HG03159 (cell line): Measurements from ENCODE around the gene PIP4K2C.
"Not testable (repeated sequence)": the region's sequence is repeated elsewhere in the genome, so short reads cannot be mapped to it uniquely, and the experiment has no call there.

Source experiments
- ATAC-seq: cut with Tn5 transposase; IDR thresholded peaks from one replicate; pipeline ENCODE4 v1.9.1; 2021; ENCODE audit warnings: mild to moderate bottlenecking, moderate library complexity; ENCODE audit not compliant: unreplicated experiment

Gene PIP4K2C

DNA sequence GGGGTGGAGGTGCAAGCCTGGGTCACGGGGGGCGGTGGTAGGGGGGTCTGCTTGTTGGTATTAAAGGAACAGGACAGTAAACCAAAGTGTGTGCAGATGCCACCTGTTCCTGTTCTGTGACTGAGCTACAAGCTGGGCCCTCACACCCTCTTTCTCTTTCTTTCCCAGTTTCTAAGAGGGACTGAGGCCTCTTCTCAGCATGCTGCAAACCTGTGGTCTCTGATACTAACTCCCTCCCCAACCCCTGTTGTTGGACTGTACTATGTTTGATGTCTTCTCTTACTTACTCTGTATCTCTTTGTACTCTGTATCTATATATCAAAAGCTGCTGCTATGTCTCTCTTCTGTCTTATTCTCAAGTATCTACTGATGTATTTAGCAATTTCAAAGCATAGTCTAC is 6.9 kb upstream of the PIP4K2C start:
- ATAC-seq, result no peak

DNA sequence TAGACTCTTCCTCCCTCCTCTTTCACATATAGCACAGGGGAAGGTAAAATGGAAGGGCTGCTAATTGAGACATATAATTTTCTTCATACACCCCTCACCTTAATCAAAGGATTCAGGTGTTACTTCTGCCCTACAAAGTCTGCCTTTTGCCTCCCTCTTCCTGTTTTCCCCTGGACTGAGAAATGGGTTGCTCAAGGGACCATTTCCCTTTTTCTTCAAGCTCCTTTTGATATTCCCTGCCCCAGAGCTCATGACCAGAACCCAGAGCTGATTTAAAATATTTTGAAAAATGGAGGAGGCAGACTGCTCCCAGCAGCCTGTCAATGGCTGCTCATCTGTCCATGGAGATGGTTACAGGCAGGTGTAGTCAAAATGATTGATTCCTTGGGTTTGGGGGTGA is 6.3 kb upstream of the PIP4K2C start:
- ATAC-seq, result no peak

DNA sequence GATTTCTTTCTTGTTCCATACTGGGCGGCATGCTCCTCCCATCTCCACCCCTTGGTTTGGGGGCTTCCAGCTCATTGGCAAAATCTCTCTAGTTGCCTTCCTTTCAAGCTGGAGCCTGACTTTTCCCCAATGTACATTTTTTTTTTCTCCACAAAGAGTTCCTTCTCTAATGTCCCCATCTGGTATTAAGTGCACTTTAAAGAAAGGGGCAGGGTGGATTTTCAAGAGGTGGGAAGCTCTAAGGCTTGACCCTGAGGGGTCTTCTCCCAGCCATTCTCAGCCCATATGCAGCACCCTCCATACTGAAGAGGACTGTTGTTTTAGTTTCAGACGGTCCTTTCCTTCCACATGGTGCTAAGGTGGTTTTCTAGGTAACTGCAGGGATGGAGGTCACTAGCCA is 5.8 kb upstream of the PIP4K2C start:
- ATAC-seq, result no peak

DNA sequence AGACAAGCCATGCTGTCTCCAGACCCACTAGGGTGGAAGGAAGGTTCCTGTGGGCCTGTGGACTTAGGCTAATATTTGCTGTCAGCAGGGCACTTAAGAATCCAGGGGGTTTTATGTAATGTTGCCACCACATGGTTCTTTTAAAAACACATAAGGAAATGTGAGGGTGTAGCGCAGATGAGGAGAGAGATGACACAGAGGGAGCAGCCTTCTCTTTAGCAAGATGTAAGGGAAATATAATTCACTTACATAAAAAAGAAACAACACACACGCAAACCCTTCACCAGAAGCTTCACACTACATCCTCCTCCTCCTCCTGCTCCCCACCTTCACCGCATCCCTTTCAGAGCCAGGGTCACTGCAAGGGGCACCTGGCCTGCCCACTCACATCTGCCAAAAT is 4.9 kb upstream of the PIP4K2C start:
- no peak for ATAC-seq

DNA sequence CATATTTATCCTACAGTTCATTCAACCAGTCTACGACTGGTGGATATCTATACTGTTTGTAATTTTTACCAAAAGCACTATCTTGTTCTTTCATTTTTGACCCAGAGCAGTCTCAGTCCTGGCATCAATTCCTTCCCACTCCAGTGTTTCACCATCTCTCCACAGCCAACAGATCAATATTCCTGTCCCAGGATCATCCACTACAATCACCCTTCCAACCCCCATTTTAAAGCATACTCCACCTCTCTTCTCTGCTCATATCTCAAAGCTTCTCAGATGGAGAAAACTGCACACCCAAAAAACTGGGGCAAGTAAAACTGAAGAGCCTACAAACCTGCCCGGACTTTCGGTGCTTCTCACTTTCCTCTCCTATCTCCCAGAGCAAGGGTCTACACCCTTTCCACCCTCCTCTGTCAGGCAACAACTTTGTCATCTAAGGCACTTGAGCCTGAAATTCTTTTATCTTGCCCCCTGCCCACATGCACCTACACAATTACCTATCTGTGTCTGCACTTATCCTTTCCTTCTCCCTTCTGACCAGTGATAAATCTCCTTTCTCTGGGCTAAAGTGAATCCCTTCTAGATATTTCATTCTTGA is 4.1 kb upstream of the PIP4K2C start:
- no peak for ATAC-seq

DNA sequence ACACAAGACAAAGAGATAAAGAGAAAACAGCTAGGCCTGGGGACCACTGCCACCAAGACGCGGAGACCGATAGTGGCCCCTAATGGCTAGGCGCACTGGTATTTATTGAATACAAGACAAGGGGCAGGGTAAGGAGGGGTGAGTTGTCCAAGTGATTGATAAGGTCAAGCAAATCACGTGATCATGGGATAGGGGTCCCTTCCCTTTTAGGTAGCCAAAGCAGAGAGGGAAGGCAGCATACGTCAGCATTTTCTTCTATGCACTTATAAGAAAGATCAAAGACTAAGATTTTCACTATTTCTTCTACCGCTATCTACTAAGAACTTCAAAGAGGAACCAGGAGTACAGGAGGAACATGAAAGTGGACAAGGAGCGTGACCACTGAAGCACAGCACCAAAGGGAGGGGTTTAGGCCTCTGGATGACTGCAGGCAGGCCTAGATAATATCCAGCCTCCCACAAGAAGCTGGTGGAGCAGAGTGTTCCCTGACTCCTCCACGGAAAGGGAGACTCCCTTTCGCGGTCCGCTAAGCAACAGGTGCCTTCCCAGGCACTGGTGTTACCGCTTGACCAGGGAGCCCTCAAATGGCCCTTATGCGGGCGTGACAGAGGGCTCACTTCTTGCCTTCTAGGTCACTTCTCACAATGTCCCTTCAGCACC is 1.9 kb upstream of the PIP4K2C start:
- ATAC-seq, result not testable (repeated sequence)

DNA sequence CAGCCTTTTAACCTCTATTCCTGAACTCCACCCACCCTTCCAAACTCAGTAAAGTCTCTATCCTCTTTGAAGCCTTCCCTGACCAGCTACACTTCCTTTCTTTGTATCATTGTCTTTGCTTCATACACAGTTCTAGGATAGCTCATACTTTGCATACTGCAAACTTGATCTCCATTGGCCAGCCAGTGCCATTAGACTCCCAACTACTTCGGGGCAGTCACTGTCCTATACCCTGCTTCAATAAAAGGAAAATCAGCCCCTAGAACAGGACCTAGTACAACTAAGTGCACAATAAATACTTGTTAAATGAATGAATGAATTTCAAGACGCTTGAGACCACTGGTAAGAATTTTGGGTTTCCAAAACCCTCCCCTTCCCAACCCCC is 521 bp upstream of the PIP4K2C start:
- no peak for ATAC-seq

DNA sequence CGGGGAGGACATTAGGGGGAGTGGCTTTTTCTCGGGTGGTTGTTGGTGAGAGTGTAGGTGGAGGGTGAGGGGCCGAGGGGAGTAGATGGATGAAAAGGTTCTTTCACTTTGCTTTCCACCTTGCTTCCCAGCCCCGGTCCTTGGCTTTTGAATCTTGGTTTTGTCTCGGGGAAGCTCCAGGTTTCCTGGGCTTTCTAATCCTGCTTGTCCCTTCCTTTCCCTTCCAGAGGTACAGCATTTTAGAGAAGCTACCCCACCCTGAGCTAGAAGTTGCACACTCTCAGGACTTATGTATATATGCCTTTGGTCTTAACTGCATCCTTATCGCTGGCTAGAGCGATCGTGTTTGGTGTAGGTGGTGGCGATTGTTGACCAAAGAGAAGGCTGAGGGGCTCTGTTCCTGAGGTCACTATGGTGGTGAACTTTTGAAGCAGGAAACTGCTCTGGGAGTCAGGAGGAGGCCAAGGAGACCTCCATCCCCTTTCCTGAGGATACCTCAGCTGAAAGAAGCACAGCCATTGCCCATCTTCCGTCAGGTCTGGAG is 862 bp downstream of the PIP4K2C start:
- peak; percentile 8 for ATAC-seq

DNA sequence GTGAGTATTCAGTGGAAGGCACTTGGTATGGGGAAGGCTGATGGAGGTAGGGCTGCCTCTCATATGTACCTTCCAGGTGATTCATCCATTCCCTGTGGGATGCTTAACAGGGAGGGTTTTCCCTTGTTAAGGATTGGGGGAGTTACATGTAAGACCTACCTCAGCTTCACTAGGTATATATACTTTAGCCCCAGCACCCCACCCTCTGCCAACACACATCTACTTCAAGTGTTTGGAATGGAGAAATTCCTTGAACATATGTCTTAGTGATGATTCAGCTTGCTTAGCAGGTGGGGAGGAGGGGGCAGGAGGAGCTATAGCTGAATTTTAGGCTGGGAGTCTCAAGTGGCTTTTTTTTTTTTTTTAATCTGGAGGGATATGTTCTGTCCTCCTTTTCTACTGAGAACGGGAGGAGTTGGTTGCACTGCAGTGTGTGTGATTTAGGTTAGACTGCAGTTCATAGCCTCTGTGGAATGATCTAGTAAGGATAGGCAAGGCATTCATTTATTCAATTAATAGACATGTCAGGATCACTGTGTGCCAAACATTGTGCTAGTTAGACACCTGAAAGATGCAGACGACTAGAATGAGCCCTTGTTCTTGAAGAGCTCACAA is 1.7 kb downstream of the PIP4K2C start:
- no peak for ATAC-seq

DNA sequence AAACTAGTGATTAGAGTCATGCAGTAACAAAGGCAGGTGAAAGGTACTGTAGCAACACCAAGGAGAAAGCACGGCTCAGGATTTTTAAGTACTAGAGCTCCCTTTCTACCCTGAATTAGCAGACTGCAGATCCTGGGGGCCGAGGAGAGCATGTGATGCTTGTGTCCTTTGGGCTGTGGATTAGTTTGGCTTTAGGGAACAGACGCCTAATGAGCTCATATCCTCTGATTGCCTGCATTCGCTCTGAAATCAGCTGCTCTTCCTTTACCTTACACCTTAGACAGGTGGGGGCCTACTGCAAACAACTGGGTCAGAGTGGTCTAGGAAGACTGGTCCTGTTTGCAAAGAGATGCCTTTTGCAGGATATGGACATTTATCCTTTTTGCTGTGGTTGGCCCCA is 2.2 kb downstream of the PIP4K2C start:
- no peak for ATAC-seq

DNA sequence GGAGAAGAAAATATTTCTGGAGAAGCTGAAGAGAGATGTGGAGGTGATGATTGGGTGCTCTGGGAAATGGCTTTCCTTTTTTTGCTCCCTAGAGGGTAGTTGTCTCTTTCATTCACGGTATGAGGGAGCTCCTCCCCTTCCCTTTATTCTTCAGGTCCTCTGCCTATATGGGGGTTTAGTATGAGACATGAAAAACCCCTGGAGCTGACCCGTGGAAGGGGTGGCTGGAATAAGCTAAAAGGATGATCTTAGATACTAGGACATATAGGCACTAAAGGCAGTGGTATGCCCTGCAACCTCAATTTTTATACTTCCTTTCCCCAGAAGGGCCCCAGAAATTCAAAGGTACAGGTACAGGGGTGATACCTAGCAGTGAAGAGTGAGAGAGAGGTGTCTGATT is 9.4 kb downstream of the PIP4K2C start:
- ATAC-seq, result no peak

DNA sequence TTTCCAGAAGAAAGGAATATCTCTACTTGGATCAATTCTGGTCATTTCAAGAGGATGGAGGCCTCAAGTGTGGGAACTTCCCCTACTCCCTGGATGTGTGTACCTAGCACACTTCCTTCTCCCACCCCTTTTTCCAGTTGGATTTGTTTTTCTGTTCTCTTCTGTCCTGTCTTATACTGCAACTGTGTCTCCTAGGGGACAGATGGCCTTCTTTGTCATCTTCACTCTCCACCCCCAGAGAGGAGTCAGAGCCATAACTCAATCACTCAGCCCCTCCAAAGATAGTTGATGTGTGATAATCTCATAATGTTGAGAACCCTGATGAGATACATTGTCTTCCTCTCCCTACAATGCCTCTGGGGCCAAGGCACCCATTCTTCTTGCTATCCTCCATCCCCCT is 11.6 kb downstream of the PIP4K2C start:
- no peak for ATAC-seq

DNA sequence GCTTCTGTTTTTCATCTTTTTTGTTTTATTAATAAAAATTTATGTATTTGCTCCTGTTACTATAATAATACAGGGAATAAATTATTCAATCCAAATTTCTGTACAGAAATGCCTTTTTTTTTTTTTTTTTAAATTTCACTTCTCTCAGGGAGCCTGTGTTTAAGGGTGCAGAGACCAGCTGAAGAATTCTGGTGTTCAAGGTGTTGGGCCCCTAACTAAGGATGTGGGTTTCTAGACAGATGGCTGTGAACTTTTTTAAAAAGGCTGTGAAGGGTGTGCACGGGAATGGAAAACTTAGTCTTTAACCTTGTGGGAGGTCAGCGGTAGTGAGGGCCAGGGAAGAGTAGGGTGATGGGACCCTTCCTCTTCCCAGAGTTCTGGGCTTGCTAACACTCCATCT is 12.3 kb downstream of the PIP4K2C start:
- no peak for ATAC-seq

DNA sequence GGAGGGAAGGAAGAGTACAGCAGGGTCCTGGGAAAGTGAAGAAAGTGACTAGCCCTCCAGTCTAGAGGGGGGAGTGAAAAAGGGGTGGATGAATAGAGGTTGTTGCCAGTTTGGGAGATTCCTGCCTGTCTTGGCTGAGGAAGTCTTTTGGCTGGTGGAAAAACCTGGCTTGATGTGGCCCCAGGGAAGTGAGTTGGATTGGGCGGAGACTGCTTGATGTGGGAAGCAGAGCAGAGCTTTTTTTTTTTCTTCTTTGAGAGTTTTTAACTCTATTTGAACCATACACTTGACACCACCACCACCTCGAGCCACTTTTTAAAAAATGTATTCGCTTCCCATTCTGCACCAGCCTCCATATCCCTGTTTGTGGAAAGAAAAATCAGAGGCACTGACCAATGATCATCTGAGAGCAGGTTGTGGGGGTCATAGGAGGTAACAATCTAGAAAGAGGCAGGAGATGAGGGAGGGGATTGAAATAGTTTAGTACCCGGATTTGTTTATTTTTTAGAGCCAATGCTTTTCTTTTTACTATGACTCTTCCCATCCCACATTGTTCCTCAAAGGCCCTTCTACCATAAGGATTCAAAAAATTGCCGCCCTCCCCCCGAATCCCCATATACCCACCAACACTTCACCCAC is 12.9 kb downstream of the PIP4K2C start:
- ATAC-seq, result no peak

DNA sequence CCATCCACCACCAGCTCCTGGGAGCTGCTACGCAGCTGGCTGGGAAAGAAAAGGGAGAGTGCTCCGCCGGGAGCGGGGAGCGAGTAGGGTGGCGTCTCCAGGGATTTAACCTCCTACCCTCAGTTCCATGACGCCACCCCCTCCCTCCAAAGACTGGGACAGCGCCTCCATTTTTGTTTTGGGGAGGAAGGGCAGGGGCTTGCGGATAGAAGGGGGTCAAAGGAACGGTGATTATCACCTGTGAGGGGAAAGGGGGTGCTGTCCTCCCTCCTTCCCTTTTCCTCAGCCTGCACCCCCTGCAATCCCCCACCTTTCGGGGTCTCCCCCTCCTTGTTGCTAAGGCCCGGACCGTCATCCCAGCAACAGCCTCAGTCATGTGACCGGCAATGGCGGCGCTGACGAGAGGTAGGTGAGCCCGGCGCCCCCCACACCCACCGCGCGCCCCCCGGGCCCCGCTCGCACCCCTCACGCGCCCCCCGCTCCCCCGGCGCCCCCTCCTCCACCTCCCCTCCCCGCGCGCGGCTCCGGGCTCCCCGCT is 13.5 kb downstream of the PIP4K2C start, which contains the start of gene DTX3:
TSS of gene DTX3 (plus strand) at position 371 of the 538 bp plus-strand sequence. CDS start 1,694 bp downstream, outside the sequence.
- ATAC-seq, result no peak

DNA sequence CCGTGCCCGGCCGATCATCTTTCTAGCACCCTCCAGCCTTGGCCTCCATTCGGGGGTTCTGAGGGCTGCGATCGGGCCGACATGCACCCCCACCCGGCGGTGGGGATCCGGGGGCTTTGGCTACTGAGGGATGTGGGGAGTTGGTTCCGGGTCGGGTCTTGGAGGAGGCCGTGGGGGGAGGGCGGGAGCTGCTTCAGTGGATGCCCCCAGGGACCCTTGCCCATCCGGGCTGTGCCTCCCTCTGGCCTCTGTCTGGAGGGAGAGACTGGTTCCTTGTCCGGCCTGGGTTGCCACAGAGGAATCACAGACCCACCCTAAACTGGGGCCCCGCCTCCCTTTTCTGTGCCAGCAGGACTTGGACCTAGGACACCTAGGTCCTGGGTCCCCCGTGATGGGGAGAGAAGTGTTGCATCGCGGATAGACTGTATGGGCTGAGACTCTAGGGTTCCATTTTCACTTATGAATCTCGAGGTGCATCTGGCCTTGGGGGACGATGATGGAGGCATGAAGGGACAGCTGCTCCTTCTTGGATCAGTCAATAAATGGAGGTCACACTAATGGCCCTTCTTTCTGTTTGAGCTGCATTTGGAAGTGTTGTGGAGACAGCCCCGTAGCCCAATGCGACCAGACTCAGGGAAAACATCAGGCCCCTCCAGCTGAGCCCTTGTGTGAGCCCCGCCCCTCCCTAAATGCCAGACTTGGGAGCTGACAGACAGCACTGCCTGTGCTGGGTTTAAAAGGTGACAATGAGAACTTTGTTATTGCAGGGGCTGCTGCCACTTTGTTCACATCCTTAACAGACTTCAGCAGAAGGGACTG is 14.2 kb downstream of the PIP4K2C start:
- ATAC-seq, result no peak

DNA sequence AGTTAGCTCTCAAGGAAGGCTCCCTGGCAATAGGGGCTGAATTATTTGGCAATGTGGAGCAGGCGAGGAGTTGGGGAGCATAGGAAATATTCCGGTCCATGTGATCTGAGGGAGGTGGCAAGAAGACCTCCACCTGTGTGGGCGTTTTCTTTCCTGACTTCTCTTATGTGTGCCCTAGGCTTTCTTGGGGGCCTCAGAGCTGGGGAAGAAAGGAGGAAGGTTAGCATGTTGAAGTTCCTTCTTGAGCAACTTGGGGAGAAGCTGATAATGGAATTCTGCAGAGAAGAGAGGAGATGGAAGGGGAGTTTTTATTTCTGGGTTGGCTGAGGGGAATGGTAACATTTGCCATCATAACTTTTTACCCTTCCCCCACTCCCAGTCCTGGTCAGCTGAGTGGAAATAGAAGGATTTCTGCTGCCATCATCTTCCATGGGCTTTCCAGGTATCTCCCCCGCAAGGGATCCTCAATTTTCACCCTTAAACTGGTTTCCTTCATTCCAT is 14.9 kb downstream of the PIP4K2C start:
- ATAC-seq, result no peak

DNA sequence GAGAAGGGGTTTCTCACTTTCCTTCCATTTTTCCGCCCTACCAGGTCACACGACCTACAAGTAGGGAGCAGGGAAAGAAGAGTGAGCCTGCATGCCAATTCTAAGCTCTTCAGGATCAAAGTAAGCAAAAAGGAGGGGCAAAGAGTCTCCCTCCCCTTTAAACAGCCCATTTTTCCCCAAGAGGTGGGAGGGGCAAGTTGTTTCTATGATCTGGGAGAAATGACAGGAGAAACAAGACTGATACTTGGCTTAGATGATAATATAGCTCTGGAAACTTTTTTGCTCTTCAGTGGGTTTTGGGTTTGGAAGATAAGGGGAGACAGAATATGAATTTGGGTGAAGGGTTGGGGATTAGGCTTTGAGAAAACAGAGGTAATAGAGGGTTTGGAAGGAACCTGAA is 15.4 kb downstream of the PIP4K2C start:
- ATAC-seq, result no peak

DNA sequence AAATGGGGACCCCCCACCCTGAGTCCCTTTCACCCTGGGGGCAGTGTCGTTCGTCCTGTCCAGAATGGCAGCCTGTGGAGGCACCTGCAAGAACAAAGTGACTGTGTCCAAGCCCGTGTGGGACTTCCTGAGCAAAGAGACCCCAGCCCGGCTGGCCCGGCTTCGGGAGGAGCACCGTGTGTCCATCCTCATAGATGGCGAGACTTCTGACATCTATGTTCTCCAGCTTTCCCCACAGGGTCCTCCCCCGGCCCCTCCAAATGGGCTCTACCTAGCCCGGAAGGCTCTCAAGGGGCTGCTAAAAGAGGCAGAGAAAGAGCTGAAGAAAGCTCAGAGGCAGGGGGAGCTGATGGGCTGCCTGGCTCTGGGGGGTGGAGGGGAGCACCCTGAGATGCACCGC is 15.8 kb downstream of the PIP4K2C start:
- no peak for ATAC-seq

DNA sequence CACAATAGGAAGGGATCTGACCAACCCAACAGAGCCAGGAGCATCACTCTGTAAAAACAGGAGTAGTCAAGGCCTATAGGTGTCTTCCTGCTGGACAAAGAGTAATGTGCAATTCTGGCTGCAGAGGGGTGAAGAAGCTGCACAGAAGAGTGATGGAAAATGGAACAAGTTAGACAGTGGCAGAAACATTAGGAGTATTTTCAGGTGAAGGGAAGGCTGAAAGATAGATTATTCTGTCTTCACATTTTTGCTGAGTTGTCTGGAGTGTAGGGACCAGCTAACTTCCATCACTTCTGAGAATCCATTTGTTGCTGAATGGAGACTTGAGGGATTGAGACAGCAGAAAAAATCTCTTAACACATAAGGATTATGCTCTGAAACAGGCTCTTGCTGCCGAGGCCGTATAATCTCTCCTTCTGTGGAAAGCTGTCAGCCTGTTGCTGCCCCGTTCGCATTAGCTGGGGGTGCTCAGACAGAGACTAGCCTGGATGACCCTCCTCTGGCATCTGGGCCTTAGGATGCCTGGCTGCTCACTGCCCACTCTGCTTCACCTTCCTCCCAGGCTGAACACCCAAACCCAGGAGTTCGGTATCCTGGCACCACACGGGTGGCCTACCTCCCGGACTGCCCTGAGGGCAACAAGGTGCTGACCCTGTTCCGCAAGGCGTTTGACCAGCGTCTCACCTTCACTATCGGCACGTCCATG is 17.1 kb downstream of the PIP4K2C start:
- ATAC-seq, result no peak
